ENCODE measurements around the gene MICAL2.

The MICAL2 gene

GRCh38 chr11:12119502-12119901, 9.1 kb downstream of the MICAL2 start:
- TF ChIP-seq CTCF (conservative IDR thresholded peaks at IDR 0.05; ENCODE audit: low read depth, low read length) = no peak
- no peak overlapping the region for H3K4me3 ChIP-seq (ENCODE audit: low read depth, low read length)
- DNase-seq (ENCODE audit: low read depth) = no peak

- no peak for DNase-seq (ENCODE audit: low read depth)
- H3K4me3 ChIP-seq (ENCODE audit: low read depth, low read length) = no peak overlapping the region
- TF ChIP-seq CTCF (conservative IDR thresholded peaks at IDR 0.05; ENCODE audit: low read depth, low read length) = no peak
Measured at GRCh38 chr11:12120031-12121008, 9.9 kb downstream of the MICAL2 start.

DNA sequence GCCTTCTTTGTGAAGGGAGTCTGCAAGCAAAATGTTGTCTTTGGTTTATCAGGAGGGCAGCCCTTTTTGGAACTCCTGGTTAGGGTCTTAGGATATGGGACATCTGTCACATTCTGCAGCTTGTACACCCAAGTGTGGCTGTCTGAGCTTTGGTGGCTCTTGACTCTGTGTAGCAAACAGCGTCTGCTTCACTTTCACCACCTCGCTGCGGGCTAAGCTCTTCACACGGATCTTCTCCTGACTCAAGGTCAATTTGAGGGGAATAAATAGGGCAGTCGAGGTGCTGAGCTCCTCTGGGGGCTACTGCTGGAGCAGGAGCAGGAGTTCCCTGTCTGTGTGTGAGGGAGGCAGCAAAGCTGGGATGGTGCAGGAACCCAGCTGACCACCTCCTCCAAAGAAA, 10.6 kb downstream of the MICAL2 start:
- TF ChIP-seq CTCF (conservative IDR thresholded peaks at IDR 0.05; ENCODE audit: low read depth, low read length) = no peak

DNA sequence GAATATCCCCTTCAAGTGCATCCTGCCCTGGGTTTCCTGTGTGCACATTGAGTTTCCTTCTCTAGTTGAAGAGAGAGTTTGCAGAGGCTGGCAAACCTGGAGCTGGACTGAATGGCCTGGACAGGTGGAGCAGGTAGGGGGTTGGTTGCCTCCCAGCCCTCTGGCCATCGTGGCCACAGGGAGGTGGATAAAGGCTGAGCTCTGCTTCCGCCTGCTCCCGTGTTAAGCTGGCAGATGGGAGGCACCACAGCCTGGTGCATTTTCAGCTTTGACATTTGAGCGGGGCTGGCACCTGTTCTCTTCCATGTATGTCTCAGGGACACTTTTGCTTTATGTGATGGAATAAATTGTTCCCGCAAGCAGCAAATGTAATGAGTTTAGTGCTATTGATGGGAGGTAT, 11.1 kb downstream of the MICAL2 start:
- DNase-seq (ENCODE audit: low read depth) = no peak
- no peak overlapping the region for H3K4me3 ChIP-seq (ENCODE audit: low read depth, low read length)
- no peak for TF ChIP-seq CTCF (conservative IDR thresholded peaks at IDR 0.05; ENCODE audit: low read depth, low read length)

More for the DNA sequence above, 10.6 kb downstream of the MICAL2 start:
- no peak overlapping the region for H3K4me3 ChIP-seq (ENCODE audit: low read depth, low read length)
- DNase-seq (ENCODE audit: low read depth) = no peak

DNA sequence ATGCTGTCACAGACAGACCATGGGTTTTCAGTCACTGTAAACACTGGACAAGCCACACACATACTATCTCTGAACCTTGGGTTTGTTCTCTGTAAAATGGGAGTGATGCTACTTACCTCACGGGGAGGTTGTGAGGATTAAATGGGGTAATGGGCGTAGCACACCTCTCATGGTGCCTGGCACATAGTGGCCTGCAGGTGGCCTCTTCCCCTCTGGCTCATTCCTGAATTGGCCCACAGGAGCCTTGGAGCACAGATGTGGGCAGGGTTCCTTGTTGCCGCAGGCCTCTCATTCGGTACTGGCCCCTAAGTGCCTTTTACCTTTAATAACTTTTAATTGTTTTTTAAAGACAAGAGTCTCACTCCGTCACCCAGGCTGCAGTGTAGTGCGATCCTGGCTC, 11.7 kb downstream of the MICAL2 start:
- no peak for DNase-seq (ENCODE audit: low read depth)

DNA sequence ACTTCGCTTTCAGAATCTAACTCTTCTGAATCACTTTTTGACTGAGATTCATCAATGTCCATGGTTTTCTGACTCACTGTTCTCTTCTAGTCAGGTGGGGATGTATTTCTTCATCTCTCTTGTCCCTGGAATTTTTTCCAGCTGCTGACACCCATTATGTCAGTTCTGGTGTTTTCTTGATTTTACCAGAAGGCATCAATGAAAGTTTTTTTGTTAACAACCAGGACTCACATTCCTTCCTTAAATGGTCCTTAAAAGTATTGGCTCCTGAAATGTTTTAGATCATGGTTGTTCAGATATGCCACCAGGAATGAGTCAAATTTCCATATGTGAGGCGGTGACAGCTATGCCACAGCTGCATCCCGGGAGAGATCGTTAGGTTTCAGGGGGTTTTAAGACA, 12.9 kb downstream of the MICAL2 start:
- H3K4me3 ChIP-seq (ENCODE audit: low read depth, low read length) = no peak overlapping the region
- TF ChIP-seq CTCF (conservative IDR thresholded peaks at IDR 0.05; ENCODE audit: low read depth, low read length) = no peak
- DNase-seq (ENCODE audit: low read depth) = peak; percentile 74

More for the DNA sequence above, 11.7 kb downstream of the MICAL2 start:
- peak; percentile 57 for TF ChIP-seq CTCF (conservative IDR thresholded peaks at IDR 0.05; ENCODE audit: low read depth, low read length)
- H3K4me3 ChIP-seq (ENCODE audit: low read depth, low read length) = no peak overlapping the region

- no peak overlapping the region for H3K4me3 ChIP-seq (ENCODE audit: low read depth, low read length)
- no peak for TF ChIP-seq CTCF (conservative IDR thresholded peaks at IDR 0.05; ENCODE audit: low read depth, low read length)
- peak; percentile 71 for DNase-seq (ENCODE audit: low read depth)
Measured at GRCh38 chr11:12123799-12124198, 13.4 kb downstream of the MICAL2 start.

Data from choroid plexus epithelial cell (primary cell).